ENCODE results near the gene COL17A1. TPM values are rescaled to one million over a fixed set of nuclear protein-coding genes. Genes with fewer than 3 reads are reported as not detected.

Gene COL17A1
- total RNA-seq, 1 donor from 2014 or later, result 1.7 TPM

GRCh38 chr10:104109908-104110662, 24.4 kb upstream of the COL17A1 start:
- no peak overlapping the region for H3K4me3 ChIP-seq (ENCODE audit: low read depth, low read length)
- DNase-seq (ENCODE audit: low read depth), result peak; percentile 92
- TF ChIP-seq, protein P1, sequence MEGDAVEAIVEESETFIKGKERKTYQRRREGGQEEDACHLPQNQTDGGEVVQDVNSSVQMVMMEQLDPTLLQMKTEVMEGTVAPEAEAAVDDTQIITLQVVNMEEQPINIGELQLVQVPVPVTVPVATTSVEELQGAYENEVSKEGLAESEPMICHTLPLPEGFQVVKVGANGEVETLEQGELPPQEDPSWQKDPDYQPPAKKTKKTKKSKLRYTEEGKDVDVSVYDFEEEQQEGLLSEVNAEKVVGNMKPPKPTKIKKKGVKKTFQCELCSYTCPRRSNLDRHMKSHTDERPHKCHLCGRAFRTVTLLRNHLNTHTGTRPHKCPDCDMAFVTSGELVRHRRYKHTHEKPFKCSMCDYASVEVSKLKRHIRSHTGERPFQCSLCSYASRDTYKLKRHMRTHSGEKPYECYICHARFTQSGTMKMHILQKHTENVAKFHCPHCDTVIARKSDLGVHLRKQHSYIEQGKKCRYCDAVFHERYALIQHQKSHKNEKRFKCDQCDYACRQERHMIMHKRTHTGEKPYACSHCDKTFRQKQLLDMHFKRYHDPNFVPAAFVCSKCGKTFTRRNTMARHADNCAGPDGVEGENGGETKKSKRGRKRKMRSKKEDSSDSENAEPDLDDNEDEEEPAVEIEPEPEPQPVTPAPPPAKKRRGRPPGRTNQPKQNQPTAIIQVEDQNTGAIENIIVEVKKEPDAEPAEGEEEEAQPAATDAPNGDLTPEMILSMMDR (conservative IDR thresholded peaks at IDR 0.05; ENCODE audit: low read depth, low read length), result no peak

DNA sequence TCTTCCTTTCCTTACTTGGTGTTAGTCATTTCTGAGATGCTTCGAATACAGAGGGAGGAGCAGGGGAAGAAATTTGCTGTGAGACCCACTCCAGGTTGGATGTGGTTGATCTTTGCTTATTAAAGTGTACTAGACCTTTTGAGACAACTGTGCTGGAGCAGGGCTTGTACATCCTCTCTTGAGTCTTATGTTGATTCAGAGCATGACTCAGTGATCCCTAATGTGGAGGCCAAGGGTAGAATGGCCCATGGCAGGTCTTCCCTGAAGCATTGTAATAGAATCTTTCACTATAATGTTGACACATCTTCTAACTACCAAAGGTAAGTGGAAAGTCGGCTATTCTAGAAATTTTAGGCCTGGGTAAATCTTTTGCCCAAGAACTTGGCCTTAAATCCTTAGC, 19.2 kb upstream of the COL17A1 start:
- no peak overlapping the region for H3K4me3 ChIP-seq (ENCODE audit: low read depth, low read length)
- TF ChIP-seq, protein P1 (conservative IDR thresholded peaks at IDR 0.05; ENCODE audit: low read depth, low read length), result no peak
- no peak for DNase-seq (ENCODE audit: low read depth)

DNA sequence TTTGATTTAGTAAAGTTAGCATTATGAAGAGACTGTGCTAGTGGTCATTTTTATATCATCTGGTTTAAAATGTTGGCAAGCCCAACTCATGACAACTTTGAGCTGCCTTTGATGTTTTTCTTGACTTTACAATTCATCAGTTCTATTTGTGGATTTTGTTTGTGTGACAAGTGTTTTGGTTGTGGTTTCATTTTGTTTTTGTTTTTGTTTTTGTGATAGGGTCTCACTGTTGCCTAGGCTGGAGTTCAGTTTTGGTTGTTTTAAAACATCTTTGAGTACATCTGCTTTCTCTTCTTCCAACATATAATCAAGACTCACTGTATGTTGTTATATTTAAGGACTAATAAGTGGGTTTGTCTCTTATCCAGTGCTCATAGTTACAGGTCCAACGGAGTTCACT, 18.7 kb upstream of the COL17A1 start:
- no peak overlapping the region for H3K4me3 ChIP-seq (ENCODE audit: low read depth, low read length)
- no peak for DNase-seq (ENCODE audit: low read depth)
- TF ChIP-seq, protein P1 (conservative IDR thresholded peaks at IDR 0.05; ENCODE audit: low read depth, low read length), result no peak

DNA sequence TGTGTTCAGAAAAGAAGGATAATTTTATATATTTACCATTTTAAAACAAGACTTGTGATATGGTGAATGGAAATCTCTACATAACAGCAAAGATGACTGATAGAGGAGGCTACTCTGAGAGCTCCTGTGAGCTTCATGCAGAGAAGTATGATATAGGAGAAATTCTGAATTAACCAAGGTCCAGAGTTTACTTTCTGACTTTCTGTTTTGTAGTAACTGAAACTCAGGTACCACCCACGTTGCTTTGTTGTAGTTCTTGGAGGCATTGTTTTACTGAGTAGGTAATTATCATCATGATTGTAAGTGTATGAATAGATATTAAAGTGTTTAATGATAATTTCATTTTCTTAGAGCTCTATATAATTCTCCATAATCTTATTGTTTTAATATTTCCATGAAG, 18.3 kb upstream of the COL17A1 start:
- no peak for DNase-seq (ENCODE audit: low read depth)
- TF ChIP-seq, protein P1 (conservative IDR thresholded peaks at IDR 0.05; ENCODE audit: low read depth, low read length), result no peak
- no peak overlapping the region for H3K4me3 ChIP-seq (ENCODE audit: low read depth, low read length)

- no peak overlapping the region for H3K4me3 ChIP-seq (ENCODE audit: low read depth, low read length)
- TF ChIP-seq, protein P1 (conservative IDR thresholded peaks at IDR 0.05; ENCODE audit: low read depth, low read length), result no peak
- DNase-seq (ENCODE audit: low read depth), result no peak
Observed at GRCh38 chr10:104101902-104102301, 16.2 kb upstream of the COL17A1 start.

- no peak overlapping the region for H3K4me3 ChIP-seq (ENCODE audit: low read depth, low read length)
- TF ChIP-seq, protein P1 (conservative IDR thresholded peaks at IDR 0.05; ENCODE audit: low read depth, low read length), result no peak
- DNase-seq (ENCODE audit: low read depth), result no peak
Observed at GRCh38 chr10:104100795-104101194, 15.1 kb upstream of the COL17A1 start.

- TF ChIP-seq, protein P1 (conservative IDR thresholded peaks at IDR 0.05; ENCODE audit: low read depth, low read length), result no peak
- DNase-seq (ENCODE audit: low read depth), result no peak
- H3K4me3 ChIP-seq (ENCODE audit: low read depth, low read length), result no peak overlapping the region
Observed at GRCh38 chr10:104099941-104100340, 14.3 kb upstream of the COL17A1 start.
